GM21515 (cell line): ENCODE results near the gene ZPBP.
"Not testable (repeated sequence)": the region's sequence is repeated elsewhere in the genome, so short reads cannot be mapped to it uniquely, and the experiment has no call there.

Experiments used
- ATAC-seq: cut with Tn5 transposase; IDR thresholded peaks from one replicate; pipeline ENCODE4 v1.9.1; 2021; ENCODE audit not compliant: unreplicated experiment

Gene ZPBP

DNA sequence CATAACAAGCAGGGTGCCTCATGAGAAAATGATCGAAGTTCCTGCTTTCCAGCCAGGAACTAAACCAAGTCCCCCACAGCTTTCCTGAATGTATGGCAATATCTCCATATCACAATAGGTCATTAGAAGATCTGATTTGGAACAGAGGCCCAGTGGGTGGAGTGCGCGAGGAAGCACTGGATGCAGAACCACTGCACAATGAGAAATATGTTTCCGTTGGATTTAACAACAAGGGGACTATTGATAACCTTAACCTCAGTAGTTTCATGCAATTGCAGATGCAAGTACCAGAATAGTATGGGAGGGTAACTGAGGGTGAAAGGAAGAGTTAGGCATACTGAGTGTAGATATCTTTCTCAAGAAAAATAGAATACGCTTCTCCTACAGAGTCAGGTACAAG lies 45.3 kb downstream of the ZPBP start:
- no peak for ATAC-seq

DNA sequence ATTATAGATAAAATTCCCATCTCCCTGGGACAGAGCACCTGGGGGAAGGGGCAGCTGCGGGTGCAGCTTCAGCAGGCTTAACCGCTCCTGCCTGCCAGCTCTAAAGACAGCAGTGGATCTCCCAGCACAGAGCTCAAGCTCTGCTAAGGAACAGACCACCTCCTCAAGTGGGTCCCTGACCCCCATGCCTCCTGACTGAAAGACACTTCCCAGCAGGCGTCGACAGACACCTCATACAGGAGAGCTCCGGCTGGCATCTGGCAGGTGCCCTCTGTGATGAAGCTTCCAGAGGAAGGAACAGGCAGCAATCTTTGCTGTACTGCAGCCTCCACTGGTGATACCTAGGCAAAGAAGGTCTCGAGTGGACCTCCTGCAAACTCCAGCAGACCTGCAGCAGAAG lies 51.9 kb downstream of the ZPBP start:
- ATAC-seq = not testable (repeated sequence)

- ATAC-seq = no peak
These were observed 56.0 kb downstream of the ZPBP start for GRCh38 chr7:50037086-50037485.

DNA sequence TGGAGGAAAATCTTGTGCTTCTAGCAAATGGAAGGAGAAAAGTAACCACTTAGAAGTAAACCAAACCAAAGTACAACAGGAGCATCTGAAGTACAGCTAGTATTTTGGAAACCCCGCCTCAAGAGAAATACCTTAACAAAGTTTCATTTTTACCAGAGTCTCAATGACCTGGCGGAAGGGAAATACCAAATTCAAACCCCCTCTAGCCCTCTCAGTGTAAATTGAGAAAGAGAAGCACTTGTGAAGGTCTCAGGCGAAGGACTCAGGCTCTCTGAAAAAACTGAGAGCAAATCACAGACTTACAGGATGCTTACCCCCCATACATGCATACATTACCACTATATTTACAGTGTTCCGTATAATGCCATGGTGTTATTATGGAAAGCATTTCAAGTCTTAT lies 70.1 kb downstream of the ZPBP start:
- peak; percentile 52 for ATAC-seq

GRCh38 chr7:50022451-50022850 lies 70.6 kb downstream of the ZPBP start:
- no peak for ATAC-seq

DNA sequence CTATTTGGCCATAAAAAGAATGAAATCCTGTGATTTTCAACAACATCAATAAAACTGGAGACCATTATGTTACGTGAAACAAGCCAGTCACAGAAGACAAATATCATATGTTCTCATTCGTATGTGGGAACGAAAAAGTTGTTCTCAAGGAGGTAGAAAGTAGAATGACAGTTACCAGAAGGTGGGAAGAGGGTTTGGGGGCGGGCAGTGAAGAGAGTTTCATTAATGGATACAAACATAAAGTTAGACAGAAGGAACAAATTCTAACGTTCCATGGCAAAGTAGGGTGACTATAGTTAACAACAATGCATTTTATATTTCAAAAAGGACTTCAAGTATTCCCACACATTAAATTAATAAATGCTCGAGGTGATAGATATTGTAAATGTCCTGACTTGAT lies 97.4 kb downstream of the ZPBP start:
- ATAC-seq = no peak

- no peak for ATAC-seq
These were observed 106.9 kb downstream of the ZPBP start for GRCh38 chr7:49986191-49986590.

DNA sequence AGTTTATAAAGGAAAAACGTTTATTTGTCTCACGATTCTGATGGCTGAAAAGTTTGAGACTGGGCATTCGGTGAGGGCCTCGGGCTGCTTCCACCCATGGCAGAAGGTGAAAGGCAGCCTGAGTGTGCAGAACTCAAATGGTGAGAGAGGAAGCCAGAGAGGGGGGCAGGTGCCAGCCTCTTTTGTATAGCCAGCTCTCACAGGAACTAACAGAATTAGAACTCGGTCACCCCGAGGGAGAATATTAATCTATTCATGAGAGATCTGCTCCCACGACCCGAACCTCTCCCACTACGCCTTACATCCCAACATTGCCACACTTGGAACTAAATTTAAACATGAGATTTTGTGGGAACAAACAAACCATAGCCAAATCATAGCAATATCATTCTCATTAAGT lies 112.6 kb downstream of the ZPBP start:
- ATAC-seq = no peak

- no peak for ATAC-seq
These were observed 116.8 kb downstream of the ZPBP start for GRCh38 chr7:49976238-49976637.

- no peak for ATAC-seq
These were observed 119.0 kb downstream of the ZPBP start for GRCh38 chr7:49974035-49974434.

GRCh38 chr7:49937608-49938007 lies 155.4 kb downstream of the ZPBP start:
- no peak for ATAC-seq

- ATAC-seq = no peak
These were observed 161.4 kb downstream of the ZPBP start for GRCh38 chr7:49931627-49932026.

- ATAC-seq = no peak
These were observed 164.3 kb downstream of the ZPBP start for GRCh38 chr7:49928787-49929186.

DNA sequence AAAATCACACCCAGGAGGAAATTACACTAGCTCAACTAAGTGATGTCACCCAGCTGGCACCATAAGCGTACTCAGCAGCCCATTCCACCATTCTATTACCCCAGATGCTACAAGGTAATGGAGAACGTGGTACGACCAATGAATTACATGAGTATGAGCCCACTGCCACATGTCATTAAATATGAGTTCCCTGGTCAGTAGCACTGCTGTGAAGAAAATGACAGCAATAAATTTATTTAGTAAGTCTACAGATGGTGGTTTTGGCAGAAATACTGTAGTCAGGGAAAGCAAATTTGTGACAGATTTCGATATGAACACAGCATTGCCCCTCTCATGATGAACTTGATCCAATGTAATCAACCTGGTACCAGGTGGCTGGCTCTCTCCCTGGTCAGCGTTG lies 165.4 kb downstream of the ZPBP start:
- ATAC-seq = no peak

GRCh38 chr7:49926720-49927119 lies 166.3 kb downstream of the ZPBP start:
- no peak for ATAC-seq

DNA sequence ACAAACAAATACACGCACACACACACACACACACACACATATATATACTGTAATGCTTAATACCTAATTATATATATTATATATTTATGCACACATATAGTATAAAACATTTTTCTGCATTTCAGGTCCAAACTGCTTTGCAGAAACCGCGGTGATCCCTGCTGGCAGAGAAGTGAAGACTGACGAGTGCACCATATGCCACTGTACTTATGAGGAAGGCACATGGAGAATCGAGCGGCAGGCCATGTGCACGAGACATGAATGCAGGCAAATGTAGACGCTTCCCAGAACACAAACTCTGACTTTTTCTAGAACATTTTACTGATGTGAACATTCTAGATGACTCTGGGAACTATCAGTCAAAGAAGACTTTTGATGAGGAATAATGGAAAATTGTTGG lies 181.1 kb downstream of the ZPBP start:
- ATAC-seq = no peak

GRCh38 chr7:49894543-49894942 lies 198.5 kb downstream of the ZPBP start:
- ATAC-seq = no peak

DNA sequence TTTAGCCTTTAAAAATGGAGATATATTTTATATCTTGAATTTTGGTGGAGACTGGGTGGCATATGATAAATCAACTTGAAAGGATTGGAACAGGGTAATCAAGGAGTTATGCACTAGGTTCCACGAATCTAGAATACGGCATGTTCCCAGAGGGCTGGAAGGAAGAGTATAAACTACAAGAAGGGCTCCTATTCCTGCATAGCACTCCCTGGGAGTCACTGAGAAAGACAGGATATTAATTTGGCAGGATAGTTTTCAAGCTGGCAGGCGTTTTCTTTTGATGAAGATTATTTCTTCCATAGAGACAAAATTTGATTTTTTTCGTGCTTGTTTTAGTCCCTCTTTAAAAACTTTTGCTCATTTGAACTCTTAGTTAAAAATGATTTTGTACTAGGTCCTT lies 199.9 kb downstream of the ZPBP start:
- ATAC-seq = no peak

DNA sequence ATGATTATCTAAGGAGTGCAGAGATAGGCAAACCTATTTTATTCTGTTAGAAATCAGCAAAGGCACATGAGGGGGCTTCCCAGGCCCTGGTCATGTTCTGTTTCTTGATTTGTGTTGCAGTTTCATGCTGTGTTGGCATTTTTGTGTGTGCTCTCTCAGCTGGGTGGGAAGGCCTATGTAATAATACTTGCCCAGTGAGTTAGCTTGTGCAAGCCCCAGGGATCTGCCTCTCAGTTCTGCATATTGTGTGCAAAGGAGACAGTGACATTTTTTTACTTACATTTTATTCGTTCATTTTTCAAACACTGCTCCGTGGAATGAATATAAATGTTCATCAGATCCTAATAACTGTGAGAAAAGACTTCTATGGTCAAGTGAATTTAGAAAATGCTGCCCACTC lies 200.6 kb downstream of the ZPBP start:
- ATAC-seq = no peak
